ENCODE data around the gene GRAMD1B.

DNA sequence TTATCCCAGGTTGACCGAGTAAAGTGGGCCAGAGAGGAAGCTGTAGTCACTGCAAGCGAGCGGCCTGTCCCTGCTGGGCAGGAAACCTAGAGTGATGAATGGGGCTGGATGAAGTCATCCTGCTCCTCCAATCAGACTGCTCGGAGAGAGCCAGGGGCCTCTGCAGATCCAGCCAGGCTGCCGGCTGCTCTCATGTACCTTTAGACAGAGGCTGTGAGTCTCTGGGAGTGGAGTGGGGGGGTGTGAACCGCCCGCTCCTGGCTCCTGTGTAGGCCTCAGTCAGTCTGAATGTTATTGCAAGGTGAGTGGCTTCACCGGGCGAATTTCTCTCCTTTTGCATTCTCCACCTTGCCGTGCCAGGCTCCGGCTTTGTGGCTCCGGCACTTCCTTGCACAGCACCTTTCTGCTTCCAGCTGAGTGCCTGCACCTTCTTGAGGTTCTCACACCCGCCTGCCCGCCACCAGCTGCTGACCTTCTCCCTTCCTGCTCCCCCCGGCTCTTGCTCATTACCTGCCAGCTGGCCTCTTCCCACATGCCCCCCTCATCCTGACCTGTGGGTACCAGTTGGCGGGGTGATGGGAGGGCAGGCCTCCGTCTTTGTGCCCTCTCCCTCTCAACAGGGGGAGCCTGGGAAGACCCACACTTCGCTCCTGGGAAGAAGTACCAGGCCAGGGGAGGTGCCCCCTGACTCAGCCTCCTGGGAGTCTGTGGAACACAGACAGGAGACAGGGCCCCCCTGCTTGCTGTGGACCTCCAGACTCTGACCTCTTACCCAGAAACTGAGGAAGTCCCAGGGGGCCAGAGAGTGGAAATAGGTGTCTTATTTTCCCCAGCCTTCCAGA, 79.9 kb downstream of the GRAMD1B start:
- TF ChIP-seq, protein P1, sequence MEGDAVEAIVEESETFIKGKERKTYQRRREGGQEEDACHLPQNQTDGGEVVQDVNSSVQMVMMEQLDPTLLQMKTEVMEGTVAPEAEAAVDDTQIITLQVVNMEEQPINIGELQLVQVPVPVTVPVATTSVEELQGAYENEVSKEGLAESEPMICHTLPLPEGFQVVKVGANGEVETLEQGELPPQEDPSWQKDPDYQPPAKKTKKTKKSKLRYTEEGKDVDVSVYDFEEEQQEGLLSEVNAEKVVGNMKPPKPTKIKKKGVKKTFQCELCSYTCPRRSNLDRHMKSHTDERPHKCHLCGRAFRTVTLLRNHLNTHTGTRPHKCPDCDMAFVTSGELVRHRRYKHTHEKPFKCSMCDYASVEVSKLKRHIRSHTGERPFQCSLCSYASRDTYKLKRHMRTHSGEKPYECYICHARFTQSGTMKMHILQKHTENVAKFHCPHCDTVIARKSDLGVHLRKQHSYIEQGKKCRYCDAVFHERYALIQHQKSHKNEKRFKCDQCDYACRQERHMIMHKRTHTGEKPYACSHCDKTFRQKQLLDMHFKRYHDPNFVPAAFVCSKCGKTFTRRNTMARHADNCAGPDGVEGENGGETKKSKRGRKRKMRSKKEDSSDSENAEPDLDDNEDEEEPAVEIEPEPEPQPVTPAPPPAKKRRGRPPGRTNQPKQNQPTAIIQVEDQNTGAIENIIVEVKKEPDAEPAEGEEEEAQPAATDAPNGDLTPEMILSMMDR (IDR thresholded peaks at IDR 0.05 in 4 of 5, conservative IDR thresholded peaks at IDR 0.05 in 1 of 5) = no peak
- TF ChIP-seq POLR2A (IDR thresholded peaks at IDR 0.05) = no peak

All from gastrocnemius medialis (tissue), 4 donors.